ENCODE data around the gene TANGO6.
A peak's percentile ranks its signal among the peaks of the same experiment; 100 is the strongest.

TANGO6 gene

DNA sequence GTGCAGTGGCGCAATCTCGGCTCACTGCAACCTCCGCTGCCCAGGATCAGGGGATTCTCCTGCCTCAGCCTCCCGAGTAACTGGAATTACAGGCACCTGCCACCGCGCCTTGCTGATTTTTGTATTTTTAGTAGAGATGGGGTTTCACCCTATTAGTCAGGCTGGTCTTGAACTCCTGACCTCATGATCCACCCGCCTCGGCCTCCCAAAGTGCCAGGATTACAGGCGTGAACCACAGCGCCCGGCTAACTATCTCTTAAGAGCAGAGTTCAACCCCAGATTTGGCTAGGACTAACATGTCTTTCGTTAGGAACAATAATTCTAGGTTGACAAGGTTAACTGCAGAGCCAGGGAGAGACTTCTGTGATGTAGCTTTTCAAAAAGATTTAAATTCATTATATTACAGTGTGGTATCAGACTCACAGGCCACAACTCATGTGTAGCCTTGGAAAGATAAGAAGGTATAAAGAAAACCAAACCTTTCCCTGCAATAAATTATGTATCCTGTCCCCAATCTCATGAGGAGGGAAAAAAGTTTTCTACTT, 284.7 kb downstream of the TANGO6 start:
- no peaks in the 10 kb centered on the region for H3K27me3 ChIP-seq (ENCODE audit: low read depth, low read length)
- no peak overlapping the region for H3K4me3 ChIP-seq (ENCODE audit: low read depth in 1 of 2, low read length in 2 of 2)
- peaks cover 0 to 4% of the 10 kb centered on the region in 2 donors for H3K36me3 ChIP-seq (ENCODE audit: control insufficient read depth in 1 of 2, insufficient read depth in 2 of 2, low read length in 2 of 2)
- H3K4me1 ChIP-seq (ENCODE audit: control insufficient read depth in 1 of 2, insufficient read depth in 2 of 2, low read length in 2 of 2), result peaks cover 8 to 20% of the 10 kb centered on the region in 2 donors
- no peak overlapping the region for H3K27ac ChIP-seq (ENCODE audit: low read length)
- H3K9me3 ChIP-seq (ENCODE audit: control insufficient read depth in 1 of 2, low read length in 2 of 2), result no peaks in the 10 kb centered on the region

DNA sequence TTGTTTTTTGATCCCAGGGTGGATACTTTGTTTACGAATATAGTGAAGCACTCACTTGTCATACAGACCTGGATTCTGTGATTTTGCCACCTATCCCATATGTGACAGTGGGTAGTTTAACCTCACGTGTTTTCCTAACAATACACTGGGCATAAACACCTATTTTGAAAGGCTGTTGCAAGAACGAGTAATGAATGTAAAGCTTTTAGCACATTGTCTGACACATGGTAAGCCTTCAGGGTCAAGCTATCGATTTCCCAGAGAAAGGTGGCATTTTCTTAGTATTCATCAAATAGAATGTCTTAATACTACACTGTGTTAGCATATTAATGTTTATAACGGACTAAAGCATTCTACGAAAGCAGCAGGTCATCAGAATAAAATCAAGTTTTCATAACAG, 287.1 kb downstream of the TANGO6 start:
- Histone ChIP-seq H3K9me3 (ENCODE audit: control insufficient read depth in 1 of 2, low read length in 2 of 2) (no peaks in the 10 kb centered on the region), H3K27ac (ENCODE audit: low read length) (peak overlapping the region; percentile 46), H3K27me3 (ENCODE audit: low read depth, low read length) (no peaks in the 10 kb centered on the region), H3K36me3 (ENCODE audit: control insufficient read depth in 1 of 2, insufficient read depth in 2 of 2, low read length in 2 of 2) (peaks cover 0 to 4% of the 10 kb centered on the region in 2 donors), H3K4me3 (ENCODE audit: low read depth in 1 of 2, low read length in 2 of 2) (no peak overlapping the region), H3K4me1 (ENCODE audit: control insufficient read depth in 1 of 2, insufficient read depth in 2 of 2, low read length in 2 of 2) (peaks cover 8 to 34% of the 10 kb centered on the region in 2 donors)

GRCh38 chr16:69131167-69131838, 288.0 kb downstream of the TANGO6 start:
- H3K36me3 ChIP-seq (ENCODE audit: control insufficient read depth in 1 of 2, insufficient read depth in 2 of 2, low read length in 2 of 2), result peaks cover 0 to 4% of the 10 kb centered on the region in 2 donors
- peak overlapping the region; percentile 80 to 98 for H3K4me3 ChIP-seq (ENCODE audit: low read depth in 1 of 2, low read length in 2 of 2)
- H3K9me3 ChIP-seq (ENCODE audit: control insufficient read depth in 1 of 2, low read length in 2 of 2), result no peaks in the 10 kb centered on the region
- peaks cover 8 to 34% of the 10 kb centered on the region in 2 donors for H3K4me1 ChIP-seq (ENCODE audit: control insufficient read depth in 1 of 2, insufficient read depth in 2 of 2, low read length in 2 of 2)
- peak overlapping the region; percentile 96 for H3K27ac ChIP-seq (ENCODE audit: low read length)
- no peaks in the 10 kb centered on the region for H3K27me3 ChIP-seq (ENCODE audit: low read depth, low read length)

GRCh38 chr16:69131839-69132423, 288.6 kb downstream of the TANGO6 start:
- peak overlapping the region; percentile 96 for H3K27ac ChIP-seq (ENCODE audit: low read length)
- H3K4me1 ChIP-seq (ENCODE audit: control insufficient read depth in 1 of 2, insufficient read depth in 2 of 2, low read length in 2 of 2), result peaks cover 8 to 34% of the 10 kb centered on the region in 2 donors
- H3K4me3 ChIP-seq (ENCODE audit: low read depth in 1 of 2, low read length in 2 of 2), result peak overlapping the region; percentile 92 to 98
- H3K36me3 ChIP-seq (ENCODE audit: control insufficient read depth in 1 of 2, insufficient read depth in 2 of 2, low read length in 2 of 2), result peaks cover 4 to 5% of the 10 kb centered on the region in 2 donors
- H3K9me3 ChIP-seq (ENCODE audit: control insufficient read depth in 1 of 2, low read length in 2 of 2), result no peaks in the 10 kb centered on the region
- no peaks in the 10 kb centered on the region for H3K27me3 ChIP-seq (ENCODE audit: low read depth, low read length)

- peak within 1 kb of the TSS; percentile 92 to 98 for H3K4me3 ChIP-seq (ENCODE audit: low read depth in 1 of 2, low read length in 2 of 2)
- peak within 1 kb of the TSS; percentile 96 for H3K27ac ChIP-seq (ENCODE audit: low read length)
- H3K27me3 ChIP-seq (ENCODE audit: low read depth, low read length), result no peaks in the 10 kb centered on the region
- no peaks in the 10 kb centered on the region for H3K9me3 ChIP-seq (ENCODE audit: control insufficient read depth in 1 of 2, low read length in 2 of 2)
- H3K36me3 ChIP-seq (ENCODE audit: control insufficient read depth in 1 of 2, insufficient read depth in 2 of 2, low read length in 2 of 2), result peaks cover 5 to 12% of the 10 kb centered on the region in 2 donors
- H3K4me1 ChIP-seq (ENCODE audit: control insufficient read depth in 1 of 2, insufficient read depth in 2 of 2, low read length in 2 of 2), result peaks cover 8 to 34% of the 10 kb centered on the region in 2 donors
Measured at GRCh38 chr16:69132424-69133252, 289.3 kb downstream of the TANGO6 start, which contains the start of the genes CHTF8 and UTP4. CHTF8 (minus strand) TSS chr16:69132588; CDS start chr16:69121458, 11,130 bp downstream. UTP4 (plus strand) TSS chr16:69132649; CDS start chr16:69133460, 811 bp downstream.

GRCh38 chr16:69133373-69133954, 290.1 kb downstream of the TANGO6 start:
- peak overlapping the region; percentile 86 to 92 for H3K4me3 ChIP-seq (ENCODE audit: low read depth in 1 of 2, low read length in 2 of 2)
- H3K9me3 ChIP-seq (ENCODE audit: control insufficient read depth in 1 of 2, low read length in 2 of 2), result no peaks in the 10 kb centered on the region
- peaks cover 6 to 20% of the 10 kb centered on the region in 2 donors for H3K36me3 ChIP-seq (ENCODE audit: control insufficient read depth in 1 of 2, insufficient read depth in 2 of 2, low read length in 2 of 2)
- H3K4me1 ChIP-seq (ENCODE audit: control insufficient read depth in 1 of 2, insufficient read depth in 2 of 2, low read length in 2 of 2), result peaks cover 8 to 34% of the 10 kb centered on the region in 2 donors
- H3K27ac ChIP-seq (ENCODE audit: low read length), result no peak overlapping the region
- no peaks in the 10 kb centered on the region for H3K27me3 ChIP-seq (ENCODE audit: low read depth, low read length)

Data from muscle layer of duodenum (tissue), 2 donors.